HCT116 (cell line): Measurements from ENCODE around the gene GALT. TPM values are rescaled to one million over a fixed set of nuclear protein-coding genes. Genes with fewer than 3 reads are reported as not detected.

Experiments used
- ATAC-seq: fragments of 200-7000 bp; cut with Tn5 transposase; 2 replicates; pipeline ENCODE4 v1.9.1; 2020; ENCODE audit warnings: mild to moderate bottlenecking, moderate library complexity
- Bru-seq: library from RNA; stranded (reverse); fragments of 400-500 nt; gene quantifications from one replicate; lab custom pipeline; 2021; lab: Mats Ljungman, UMichigan
- BruChase-seq, 2 experiments: library from RNA; stranded (reverse); fragments of 400-500 nt; gene quantifications; one replicate each; lab custom pipeline; 2021; lab: Mats Ljungman, UMichigan
- BruUV-seq: library from RNA; stranded (reverse); fragments of 400-500 nt; replicated peaks from 2 replicates; lab custom pipeline; 2021; lab: Mats Ljungman, UMichigan
- CTCF ChIA-PET: fragments of 300-600 bp; sonication (Branson Sonifier 250); formaldehyde crosslinking; loops from one replicate; lab custom pipeline; 2021; ENCODE audit warnings: antibody characterized with exemption; lab: Charles Lee
- POLR2A ChIA-PET: fragments of 300-600, 350-600 bp; sonication (Branson Sonifier 250); formaldehyde crosslinking; loops from one replicate; lab custom pipeline; 2021; ENCODE audit warnings: antibody characterized with exemption; lab: Charles Lee
- RAD21 ChIA-PET, 2 experiments: fragments of 300-600 bp; sonication (Branson Sonifier 250); formaldehyde crosslinking; loops; one replicate each; lab custom pipeline; 2023; ENCODE audit warnings: low total read pairs in 2 of 2; ENCODE audit not compliant: uncharacterized antibody in 2 of 2, unreplicated experiment in 2 of 2, low non-redundant PET in 1 of 2; lab: Charles Lee
- DNase-seq: peaks from one replicate; pipeline ENCODE4 v3.0.0-alpha.2; 2010; ENCODE audit warnings: low read depth, low spot score
- H2AFZ ChIP-seq: fragments of 200-600 bp; shearing (Covaris generic), sonication (generic); 2 replicates; pipeline ENCODE4 v1.6.1; 2017; ENCODE audit warnings: low read depth, mixed run types, mixed read lengths, antibody characterized with exemption, low read length; ENCODE audit not compliant: poor library complexity, severe bottlenecking
- H3K27ac ChIP-seq: 2 replicates; pipeline ENCODE4 v1.5.1; 2012; ENCODE audit warnings: low read depth, low read length
- H3K27me3 ChIP-seq: fragments of 200-600 bp; sonication (generic); 2 replicates; pipeline ENCODE4 v1.6.1; 2016; ENCODE audit warnings: mixed run types, low read length, mixed read lengths; ENCODE audit not compliant: insufficient read depth
- H3K36me3 ChIP-seq, 2 experiments: fragments of 200-500 bp in 1 of 2; fragments of 200-600 bp in 1 of 2; sonication (Bioruptor generic) in 1 of 2; sonication (generic) in 1 of 2; 2 replicates each; pipeline versions ENCODE4 v1.5.1 to v1.6.1; 2014 to 2016; ENCODE audit warnings: low read length in 2 of 2, inconsistent platforms in 1 of 2, mixed read lengths in 1 of 2, mixed run types in 1 of 2; ENCODE audit not compliant: insufficient read depth in 2 of 2, control insufficient read depth in 1 of 2
- H3K4me1 ChIP-seq, 2 experiments: fragments of 200-600 bp in 1 of 2; sonication (generic) in 1 of 2; 2 replicates each; pipeline versions ENCODE4 v1.5.1 to v1.6.1; 2012 to 2017; ENCODE audit warnings: low read length in 2 of 2, inconsistent platforms in 1 of 2, mild to moderate bottlenecking in 1 of 2, mixed read lengths in 1 of 2, mixed run types in 1 of 2, moderate library complexity in 1 of 2; ENCODE audit not compliant: insufficient read depth in 2 of 2, control insufficient read depth in 1 of 2
- H3K4me2 ChIP-seq: fragments of 200-600 bp; sonication (generic); 2 replicates; pipeline ENCODE4 v1.6.1; 2017; ENCODE audit warnings: mixed run types, low read length, mixed read lengths
- H3K4me3 ChIP-seq, 2 experiments: fragments of 200-600 bp in 1 of 2; sonication (generic) in 1 of 2; replicated peaks in 1 of 2; 2 replicates each; pipeline ENCODE4 v1.5.1; 2011 to 2016; ENCODE audit warnings: low read length in 2 of 2, control low read depth in 1 of 2, low read depth in 1 of 2, mild to moderate bottlenecking in 1 of 2, mixed read lengths in 1 of 2, mixed run types in 1 of 2
- H3K79me2 ChIP-seq: fragments of 200-600 bp; sonication (generic); 2 replicates; pipeline ENCODE4 v1.6.1; 2017; ENCODE audit warnings: mild to moderate bottlenecking, mixed run types, low read length, moderate library complexity, mixed read lengths; ENCODE audit not compliant: insufficient read depth
- H3K9ac ChIP-seq: fragments of 200-600 bp; sonication (generic); 2 replicates; pipeline ENCODE4 v1.6.1; 2016; ENCODE audit warnings: low read length, mixed read lengths
- H3K9me2 ChIP-seq: fragments of 200-600 bp; sonication (generic), shearing (Covaris generic); 2 replicates; pipeline ENCODE4 v1.6.1; 2017; ENCODE audit warnings: mixed run types, mild to moderate bottlenecking, moderate library complexity; ENCODE audit not compliant: insufficient read depth
- H3K9me3 ChIP-seq, 2 experiments: fragments of 200-500 bp in 1 of 2; fragments of 200-600 bp in 1 of 2; sonication (Bioruptor generic) in 1 of 2; sonication (generic) in 1 of 2; 2 replicates each; pipeline ENCODE4 v1.6.1; 2014 to 2017; ENCODE audit warnings: low read length in 2 of 2, mixed read lengths in 2 of 2, inconsistent platforms in 1 of 2, low read depth in 1 of 2, mild to moderate bottlenecking in 1 of 2, mixed run types in 1 of 2, moderate library complexity in 1 of 2; ENCODE audit not compliant: control insufficient read depth in 1 of 2, insufficient read depth in 1 of 2
- H4K20me1 ChIP-seq: fragments of 200-600 bp; sonication (generic), shearing (Covaris generic); 2 replicates; pipeline ENCODE4 v1.6.1; 2017; ENCODE audit warnings: mixed run types, mild to moderate bottlenecking, moderate library complexity; ENCODE audit not compliant: insufficient read depth
- POLR2A ChIP-seq: IDR thresholded peaks from 2 replicates; pipeline ENCODE4 v1.7.0; 2011; ENCODE audit warnings: borderline replicate concordance; ENCODE audit not compliant: insufficient read depth, insufficient read length; ENCODE audit errors: extremely low read depth
- POLR2AphosphoS5 ChIP-seq: IDR thresholded peaks from 2 replicates; pipeline ENCODE4 v1.6.1; 2011; ENCODE audit warnings: mild to moderate bottlenecking, low read depth, low read length, moderate library complexity
- RAD21 ChIP-seq: IDR thresholded peaks from 2 replicates; pipeline ENCODE4 v1.6.1; 2012; ENCODE audit warnings: low read depth, mild to moderate bottlenecking
- SRF ChIP-seq: IDR thresholded peaks from 2 replicates; pipeline ENCODE4 v1.6.1; 2012; ENCODE audit warnings: low read depth
- YY1 ChIP-seq: IDR thresholded peaks from 2 replicates; pipeline ENCODE4 v1.6.1; 2011; ENCODE audit warnings: low read length, low read depth, moderate library complexity, mild to moderate bottlenecking; ENCODE audit not compliant: insufficient replicate concordance; ENCODE audit errors: extremely low read depth
- ZFX ChIP-seq: fragments of 450-650 bp; IDR thresholded peaks from 2 replicates; pipeline ENCODE4 v1.6.1; 2017
- intact Hi-C: fragments of 100-400 bp; cut with micrococcal nuclease; formaldehyde crosslinking; loops from 2 replicates; pipeline ENCODE4 v1.10.0; 2022
- long read RNA-seq: library from polyadenylated mRNA; unstranded; transcript quantifications from one replicate; pipeline ENCODE4 v2.0.0, GENCODE V29; 2021; ENCODE audit not compliant: unreplicated experiment
- polyA plus RNA-seq: library from polyadenylated mRNA; unstranded; fragments of >200 nt; gene quantifications from 2 replicates; pipeline ENCODE4 v1.2.1, GENCODE V29; 2012; ENCODE audit warnings: missing spikeins
- total RNA-seq: library from RNA; stranded (reverse); gene quantifications from one replicate; pipeline ENCODE4 v1.2.1, GENCODE V29; 2021; ENCODE audit not compliant: unreplicated experiment
- TF ChIP-seq, protein P1 (sequence below), 3 experiments: fragments of 200-600 bp in 1 of 3; sonication (generic) in 1 of 3; IDR thresholded peaks in 2 of 3; conservative IDR thresholded peaks in 1 of 3; 2 replicates each; pipeline ENCODE4 v1.5.1; 2012 to 2017; ENCODE audit warnings: low read depth in 2 of 3, low read length in 2 of 3, antibody characterized with exemption in 1 of 3, borderline replicate concordance in 1 of 3, control low read depth in 1 of 3, mild to moderate bottlenecking in 1 of 3, mixed read lengths in 1 of 3, mixed run types in 1 of 3, moderate library complexity in 1 of 3; ENCODE audit not compliant: insufficient read depth in 1 of 3

Gene GALT
- total RNA-seq (28.2 TPM), Bru-seq, nascent RNA (percentile 72 among the genes with signal in this experiment), BruChase-seq, experiment 1, labeled RNA remaining after a 6-hour chase (percentile 85 among the genes with signal in this experiment), BruChase-seq, experiment 2, labeled RNA remaining after a 2-hour chase (percentile 83 among the genes with signal in this experiment)
- 23.5 and 27.8 TPM in 2 replicates for polyA plus RNA-seq
- long read RNA-seq, transcript GALT-201 (11 exons, 1,768 nt), result major isoform, 8 of 42 reads
- long read RNA-seq, partial matches to known transcripts, result 23 of 42 reads
- long read RNA-seq, other reads (novel, unspliced or antisense), result 9 of 42 reads

DNA sequence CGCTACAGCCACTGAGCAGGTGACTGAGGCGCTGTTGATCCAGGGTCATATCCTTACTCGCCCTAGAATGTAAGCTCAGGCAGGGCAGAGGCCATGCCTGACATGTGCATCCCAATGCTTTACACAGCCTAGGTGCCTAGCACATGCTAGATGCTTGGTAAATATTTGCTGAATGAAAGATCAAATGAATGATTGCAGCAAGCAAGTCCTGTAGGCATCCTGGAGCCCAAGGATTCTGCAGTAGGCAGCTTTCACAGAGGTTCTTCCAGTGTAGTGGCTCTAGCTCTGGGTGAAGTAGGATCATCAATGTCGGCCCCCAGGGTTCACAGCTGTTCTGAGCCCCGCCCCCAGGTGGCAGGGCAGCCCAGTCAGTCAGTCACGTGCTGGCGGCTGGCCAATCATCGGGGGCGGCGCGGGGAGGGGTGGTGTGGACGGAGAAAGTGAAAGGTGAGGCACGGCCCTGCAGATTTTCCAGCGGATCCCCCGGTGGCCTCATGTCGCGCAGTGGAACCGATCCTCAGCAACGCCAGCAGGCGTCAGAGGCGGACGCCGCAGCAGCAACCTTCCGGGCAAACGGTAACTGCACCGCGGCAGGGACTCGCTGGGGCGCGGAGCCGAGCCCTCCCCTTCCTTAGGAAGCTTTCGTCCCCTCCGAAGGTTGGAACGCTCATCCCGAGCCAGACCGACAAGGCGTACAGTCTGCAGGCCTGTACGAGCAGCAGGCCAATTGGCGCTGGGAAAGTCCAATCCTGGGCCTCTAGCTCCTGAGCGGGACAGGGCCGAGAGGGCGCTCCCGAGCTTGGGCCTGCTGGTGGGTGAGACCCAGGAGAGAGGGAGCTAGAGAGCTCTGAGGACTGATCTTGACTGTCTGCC, at the start of gene GALT:
Gene GALT (plus strand): TSS at position 465 of the 873 bp plus-strand sequence. CDS start 30 bp downstream, at position 495.
- TF ChIP-seq, protein P1, sequence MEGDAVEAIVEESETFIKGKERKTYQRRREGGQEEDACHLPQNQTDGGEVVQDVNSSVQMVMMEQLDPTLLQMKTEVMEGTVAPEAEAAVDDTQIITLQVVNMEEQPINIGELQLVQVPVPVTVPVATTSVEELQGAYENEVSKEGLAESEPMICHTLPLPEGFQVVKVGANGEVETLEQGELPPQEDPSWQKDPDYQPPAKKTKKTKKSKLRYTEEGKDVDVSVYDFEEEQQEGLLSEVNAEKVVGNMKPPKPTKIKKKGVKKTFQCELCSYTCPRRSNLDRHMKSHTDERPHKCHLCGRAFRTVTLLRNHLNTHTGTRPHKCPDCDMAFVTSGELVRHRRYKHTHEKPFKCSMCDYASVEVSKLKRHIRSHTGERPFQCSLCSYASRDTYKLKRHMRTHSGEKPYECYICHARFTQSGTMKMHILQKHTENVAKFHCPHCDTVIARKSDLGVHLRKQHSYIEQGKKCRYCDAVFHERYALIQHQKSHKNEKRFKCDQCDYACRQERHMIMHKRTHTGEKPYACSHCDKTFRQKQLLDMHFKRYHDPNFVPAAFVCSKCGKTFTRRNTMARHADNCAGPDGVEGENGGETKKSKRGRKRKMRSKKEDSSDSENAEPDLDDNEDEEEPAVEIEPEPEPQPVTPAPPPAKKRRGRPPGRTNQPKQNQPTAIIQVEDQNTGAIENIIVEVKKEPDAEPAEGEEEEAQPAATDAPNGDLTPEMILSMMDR (IDR thresholded peaks at IDR 0.05 in 2 of 3, conservative IDR thresholded peaks at IDR 0.05 in 1 of 3; ENCODE audit: borderline replicate concordance in 1 of 3, insufficient read depth in 1 of 3, low read depth in 2 of 3, low read length in 2 of 3), result peak in 2 of 3 experiments; percentile 43 to 45; a peak in 4 of 6 replicates
- TF ChIP-seq SRF (no peak), YY1 (peak; percentile 53), RAD21 (no peak), POLR2A (peak; percentile 85), POLR2AphosphoS5 (peak; percentile 86), ZFX (peak; percentile 88)
- Histone ChIP-seq H3K9ac (peak within 1 kb of the TSS; percentile 71), H3K79me2 (peaks cover 6% of the 10 kb centered on the region; the same call in 1 of the 2 replicates), H3K9me2 (no peaks in the 10 kb centered on the region), H3K36me3 (peaks cover 0 to 6% of the 10 kb centered on the region in 2 experiments; a peak in 1 of 4 replicates), H3K9me3 (no peaks in the 10 kb centered on the region), H3K4me1 (peaks cover 20 to 37% of the 10 kb centered on the region in 2 experiments; a peak in 3 of 4 replicates), H4K20me1 (no peaks in the 10 kb centered on the region), H3K4me3 (peak within 1 kb of the TSS; percentile 80 to 85), H3K27ac (peak within 1 kb of the TSS; percentile 92), H3K4me2 (peak within 1 kb of the TSS; percentile 87), H2AFZ (no peak within 1 kb of the TSS), H3K27me3 (no peaks in the 10 kb centered on the region)
- intact Hi-C loops, result no loop called here
- ChIA-PET RAD21 (no interaction called here), CTCF (interaction anchor here (1.2 to 2.0 kb wide), 5 partner anchors 8 to 56 kb away, joined by 3 to 12 read pairs (median 8); no protein-coding TSS in a partner anchor), POLR2A (interaction anchor here (1.5 to 2.9 kb wide), 2 partner anchors 9 to 18 kb away, joined by 9 to 26 read pairs; partner anchors contain the start of gene SIGMAR1)
- peak; percentile 65 for DNase-seq
- BruUV-seq, result TSS peak; percentile 60
- peak; percentile 88 for ATAC-seq
